Stimulated activated CD4-positive, alpha-beta T cell treated with anti-CD3 and anti-CD28 coated beads, TNF-alpha, amount 100 ng/mL, for 24 hours (primary cell): ENCODE data around the gene GNLY.
"Not testable (repeated sequence)": the region's sequence is repeated elsewhere in the genome, so short reads cannot be mapped to it uniquely, and the experiment has no call there.

Experiments used
- DNase-seq, 3 experiments: peaks; one replicate each; pipeline ENCODE4 v3.0.0-alpha.2; 2020; ENCODE audit warnings: low read depth in 3 of 3

Gene GNLY

DNA sequence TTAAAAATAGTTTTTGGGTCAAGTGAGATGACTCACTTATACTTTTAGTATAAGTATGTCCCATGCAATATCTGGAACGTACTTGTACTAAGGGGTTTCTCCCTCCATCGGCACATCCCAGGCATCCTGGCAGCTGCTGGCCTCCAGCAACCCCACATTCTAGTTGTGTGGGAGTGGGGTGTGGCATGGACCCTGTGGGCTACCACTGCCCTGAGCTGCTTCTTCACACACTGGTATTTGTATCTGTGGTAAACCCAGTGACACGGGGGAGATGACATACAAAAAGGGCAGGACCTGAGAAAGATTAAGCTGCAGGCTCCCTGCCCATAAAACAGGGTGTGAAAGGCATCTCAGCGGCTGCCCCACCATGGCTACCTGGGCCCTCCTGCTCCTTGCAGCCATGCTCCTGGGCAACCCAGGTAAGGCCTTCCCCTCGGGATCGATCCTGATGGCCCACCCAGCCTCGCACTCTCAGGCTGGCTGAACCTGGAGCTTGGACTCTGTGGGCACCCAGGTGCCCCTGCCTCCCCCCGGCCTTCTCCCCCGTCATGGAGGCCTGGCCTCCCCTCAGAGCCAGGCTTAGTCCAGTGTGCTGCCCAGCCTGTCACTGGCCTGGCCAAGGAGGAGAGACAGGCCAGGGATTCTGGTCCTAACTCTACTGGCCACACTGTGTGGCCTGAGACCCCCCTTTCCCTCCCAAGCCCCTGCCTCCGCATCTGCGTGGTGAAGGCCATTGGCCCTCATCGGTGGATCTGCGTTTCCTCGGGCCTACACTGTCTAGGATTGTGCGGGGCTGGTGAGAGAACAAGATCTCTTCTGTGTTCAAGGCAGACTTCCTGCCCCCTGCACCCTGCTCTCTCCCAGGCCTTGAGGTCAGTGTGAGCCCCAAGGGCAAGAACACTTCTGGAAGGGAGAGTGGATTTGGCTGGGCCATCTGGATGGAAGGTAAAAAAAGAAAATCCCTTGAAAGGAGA, at the start of gene GNLY:
Gene GNLY, plus strand, starts transcription at position 307 of the 974 bp plus-strand sequence. Its CDS starts 61 bp downstream, at position 368.
- no peak for DNase-seq

GRCh38 chr2:85644909-85645308, 49.2 kb upstream of the GNLY start:
- no peak for DNase-seq

- DNase-seq, result no peak
These were observed 48.0 kb upstream of the GNLY start for GRCh38 chr2:85646166-85646565.

DNA sequence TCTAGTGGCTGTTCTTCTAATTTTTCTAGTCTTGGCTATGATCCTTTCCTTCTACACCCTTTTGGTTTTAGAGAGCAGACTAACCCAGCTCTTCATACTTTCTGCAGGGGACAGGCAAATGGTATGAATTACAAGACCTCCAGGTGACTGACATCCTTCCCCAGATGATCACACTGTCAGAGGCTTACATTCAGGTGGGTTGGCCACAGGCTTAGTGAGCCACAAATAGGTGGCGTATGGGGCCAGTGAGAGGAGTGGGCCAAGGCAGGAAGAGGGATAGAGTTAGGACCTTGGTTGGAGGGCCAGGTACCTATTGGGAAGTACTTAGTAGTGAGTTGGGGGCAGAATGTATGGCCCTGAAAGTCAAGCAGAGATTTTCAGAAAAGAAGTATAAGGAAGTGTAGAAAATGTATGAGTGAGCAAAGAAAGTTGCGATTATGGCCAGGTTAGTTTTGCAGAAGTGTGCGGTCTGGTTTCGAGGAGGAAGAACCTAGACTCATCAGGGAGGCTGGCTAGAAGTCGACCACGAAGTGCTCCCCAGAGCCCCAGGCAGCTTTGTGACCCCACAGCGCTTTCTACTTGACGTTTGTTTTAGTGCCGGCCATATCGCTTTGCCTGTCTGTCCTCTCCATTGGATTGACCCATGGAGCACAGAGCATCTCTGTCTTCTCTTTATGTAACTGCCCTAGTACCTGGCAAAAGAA, 46.2 kb upstream of the GNLY start:
- DNase-seq, result no peak

DNA sequence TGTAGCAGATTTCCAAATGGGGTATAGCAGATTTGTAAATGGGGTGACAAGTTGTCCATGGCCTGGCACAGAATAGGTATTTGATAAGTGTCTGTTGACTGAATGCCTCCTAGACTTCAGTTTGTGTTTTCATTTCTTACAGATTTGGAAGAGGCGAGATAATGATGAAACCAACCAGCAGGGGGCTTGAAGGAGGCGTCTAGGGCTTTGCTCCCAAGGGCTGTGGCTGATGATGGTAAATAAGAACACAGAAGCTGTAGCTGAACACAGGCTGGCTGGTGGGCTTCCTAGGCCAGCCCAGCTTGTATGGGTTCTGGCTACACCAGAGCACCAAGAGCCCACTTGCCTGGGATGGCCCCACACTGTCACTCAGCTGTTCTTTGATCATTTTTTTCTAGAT, 45.5 kb upstream of the GNLY start:
- DNase-seq, result no peak

- DNase-seq, result no peak
These were observed 44.7 kb upstream of the GNLY start for GRCh38 chr2:85649201-85650190.

- no peak for DNase-seq
These were observed 43.7 kb upstream of the GNLY start for GRCh38 chr2:85650456-85650855.

DNA sequence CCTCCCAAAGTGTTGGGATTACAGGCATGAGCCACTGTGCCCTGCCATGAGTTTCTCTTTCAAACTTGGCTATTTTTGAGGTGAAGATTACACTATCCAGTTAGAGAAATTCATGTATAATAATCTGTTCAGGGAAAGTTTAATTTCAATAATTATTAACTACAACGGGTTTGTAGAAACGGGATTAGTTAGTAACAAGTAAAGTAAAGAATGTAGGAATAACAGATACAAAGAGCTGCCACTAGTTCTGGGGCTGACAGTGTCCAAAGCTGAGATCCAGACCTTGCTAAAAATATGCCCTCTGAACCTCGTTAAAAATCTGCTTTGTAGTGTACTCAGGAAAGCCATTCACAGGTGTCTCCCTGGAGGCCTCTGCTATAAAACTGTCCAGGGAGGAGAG, 43.1 kb upstream of the GNLY start:
- DNase-seq, result no peak

DNA sequence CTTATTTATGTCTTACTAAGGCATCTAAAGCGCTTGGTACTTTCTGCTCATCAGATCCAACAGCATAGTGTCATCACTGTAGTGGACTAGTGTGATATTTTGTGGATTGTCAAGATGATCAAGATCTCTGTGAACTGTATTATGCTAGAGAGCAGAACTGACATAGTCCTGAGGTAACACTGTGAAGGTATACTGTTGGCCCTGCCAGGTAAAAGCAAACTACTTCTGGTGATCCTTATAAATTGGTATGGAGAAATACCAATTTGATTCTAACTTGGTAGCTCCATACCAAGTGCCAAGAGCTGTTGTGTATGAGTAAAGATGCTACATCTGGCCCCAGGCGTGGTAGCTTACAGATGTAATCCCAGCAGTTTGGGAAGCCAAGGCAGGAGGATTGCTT, 42.1 kb upstream of the GNLY start:
- no peak for DNase-seq

- no peak for DNase-seq
These were observed 40.2 kb upstream of the GNLY start for GRCh38 chr2:85653996-85654395.

DNA sequence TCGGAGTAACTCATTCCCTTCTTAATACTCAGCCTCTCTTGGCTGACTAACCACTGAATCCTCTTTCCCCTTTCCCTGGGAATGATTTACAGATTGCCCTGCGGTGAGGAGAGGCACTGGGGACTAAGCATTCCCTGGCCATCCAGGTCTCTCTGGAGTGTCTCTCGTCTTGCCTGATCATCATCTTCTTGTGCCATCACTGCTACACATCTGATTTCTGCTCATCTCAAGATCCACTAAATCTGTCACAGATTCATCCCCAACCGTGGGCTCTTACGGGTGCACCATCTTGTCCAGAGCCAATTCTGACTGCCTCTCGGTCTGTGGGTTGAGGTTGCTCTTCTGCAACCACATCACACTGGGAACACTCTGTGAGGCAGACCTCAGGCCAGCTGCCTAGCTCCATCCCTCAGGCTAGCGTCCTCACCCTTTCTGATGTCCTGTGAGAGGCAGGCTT, 38.2 kb upstream of the GNLY start:
- DNase-seq, result no peak

- DNase-seq, result no peak
These were observed 37.7 kb upstream of the GNLY start for GRCh38 chr2:85656468-85656867.

- not testable (repeated sequence) for DNase-seq
These were observed 36.8 kb upstream of the GNLY start for GRCh38 chr2:85657399-85657798.

- DNase-seq, result no peak
These were observed 34.7 kb upstream of the GNLY start for GRCh38 chr2:85659324-85659981.

GRCh38 chr2:85660301-85660700, 33.9 kb upstream of the GNLY start:
- not testable (repeated sequence) for DNase-seq

DNA sequence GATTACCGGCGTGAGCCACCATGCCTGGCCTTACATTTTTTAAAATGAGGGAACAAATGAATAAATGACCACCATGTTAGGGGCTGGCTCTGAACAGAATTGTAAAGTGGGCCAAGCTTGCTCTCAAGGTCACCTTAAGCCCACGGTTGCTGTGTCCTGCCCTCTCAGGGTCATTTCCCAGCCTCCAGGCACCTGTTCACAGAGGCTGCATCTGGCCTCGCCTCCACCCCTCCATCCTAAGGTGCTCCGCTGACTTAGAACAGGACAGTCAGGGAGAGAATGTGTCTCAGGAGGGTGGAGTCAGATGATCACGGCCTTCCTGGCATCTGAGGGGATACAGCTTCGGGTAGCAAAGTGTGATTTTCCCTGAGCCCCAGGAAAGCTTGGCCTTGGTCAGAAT, 33.4 kb upstream of the GNLY start:
- DNase-seq, result no peak

- DNase-seq, result no peak
These were observed 32.9 kb upstream of the GNLY start for GRCh38 chr2:85661139-85661858.

GRCh38 chr2:85662899-85663593, 31.1 kb upstream of the GNLY start:
- no peak for DNase-seq
